Ishikawa (cell line): ENCODE results near the gene TNFAIP1.

Experiments
- NFIC ChIP-seq: IDR thresholded peaks from 2 replicates; pipeline ENCODE4 v1.6.1; 2012
- RAD21 ChIP-seq: IDR thresholded peaks from 2 replicates; pipeline ENCODE4 v1.6.1; 2012; ENCODE audit warnings: low read depth
- TAF1 ChIP-seq: IDR thresholded peaks from 2 replicates; pipeline ENCODE4 v1.6.1; 2012; ENCODE audit warnings: low read depth, mild to moderate bottlenecking
- YY1 ChIP-seq: IDR thresholded peaks from 2 replicates; pipeline ENCODE4 v1.6.1; 2012; ENCODE audit warnings: low read depth

DNA sequence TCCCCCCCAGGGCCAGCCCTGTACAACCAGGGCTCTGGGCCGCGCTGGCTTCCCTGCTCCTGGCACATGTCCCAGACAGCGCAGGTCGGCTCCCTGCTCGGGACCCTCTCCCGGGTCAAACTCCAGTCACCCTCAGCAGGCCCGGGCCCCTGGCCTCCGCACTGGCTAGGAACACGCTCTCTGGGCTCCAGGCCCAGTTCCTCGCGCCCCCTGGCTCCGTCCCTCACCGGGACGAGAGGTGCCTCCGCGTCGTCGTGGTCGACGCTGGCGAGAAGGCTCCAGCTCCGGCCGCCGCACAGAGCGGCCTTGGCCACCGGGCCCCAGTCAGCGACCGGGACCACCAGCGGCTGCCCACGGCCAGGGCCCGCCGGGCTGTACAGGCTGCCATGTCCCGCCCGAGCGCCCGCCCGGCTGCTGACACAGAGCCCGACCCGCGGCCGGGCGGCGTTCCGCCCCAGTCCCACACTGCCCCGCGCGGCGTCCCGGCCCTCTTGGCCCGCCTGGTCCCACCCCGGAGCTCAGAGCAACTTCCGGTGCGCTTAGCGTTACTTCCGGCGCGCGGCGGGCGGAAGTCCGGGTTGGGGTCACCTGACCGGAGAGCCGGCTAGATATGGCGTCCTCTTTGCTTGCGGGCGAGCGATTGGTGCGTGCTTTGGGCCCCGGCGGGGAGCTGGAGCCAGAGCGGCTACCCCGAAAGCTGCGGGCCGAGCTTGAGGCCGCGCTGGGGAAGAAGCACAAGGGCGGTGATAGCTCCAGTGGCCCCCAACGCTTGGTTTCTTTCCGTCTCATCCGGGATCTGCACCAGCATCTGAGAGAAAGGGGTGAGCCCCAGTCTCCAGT is 21.7 kb downstream of the TNFAIP1 start, which contains the start of gene POLDIP2:
- TF ChIP-seq TAF1, result peak; percentile 90
- peak; percentile 96 for TF ChIP-seq YY1
- TF ChIP-seq NFIC, result no peak
- no peak for TF ChIP-seq RAD21
